ENCODE data around the gene RPUSD1. TPM values are rescaled to one million over a fixed set of nuclear protein-coding genes. Genes with fewer than 3 reads are reported as not detected.

The RPUSD1 gene
- total RNA-seq, 2 experiments from 2014 or later: 12.8 to 15.0 TPM

DNA sequence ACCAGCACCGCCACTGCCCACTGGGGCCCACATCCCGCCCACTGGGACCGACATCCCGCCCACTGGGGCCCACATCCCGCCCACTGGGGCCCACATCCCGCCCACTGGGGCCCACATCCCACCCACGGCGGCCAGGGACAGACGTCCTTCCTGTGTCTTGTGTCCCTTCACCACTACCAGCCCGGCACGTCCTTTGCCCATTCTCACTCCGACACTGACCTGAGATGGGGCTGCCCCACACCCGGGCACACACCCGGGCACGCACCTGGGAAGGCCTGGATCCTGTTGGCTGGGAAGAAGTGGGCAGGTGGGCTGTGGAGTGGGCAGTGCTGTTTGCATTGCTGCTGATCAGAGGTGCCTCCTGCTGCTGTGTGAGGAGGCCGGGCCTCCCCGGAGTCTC lies 40.7 kb upstream of the RPUSD1 start:
- Histone ChIP-seq H3K27me3 (ENCODE audit: control insufficient read depth in 1 of 2, insufficient read depth in 2 of 2, low read length in 2 of 2) (no peaks in the 10 kb centered on the region), H3K36me3 (ENCODE audit: insufficient read depth, low read length) (no peaks in the 10 kb centered on the region), H3K4me1 (ENCODE audit: insufficient read depth, low read length) (peaks cover 3% of the 10 kb centered on the region), H3K4me3 (ENCODE audit: low read length) (no peak overlapping the region), H3K27ac (ENCODE audit: low read depth in 1 of 2, low read length in 2 of 2) (no peak overlapping the region), H3K9me3 (ENCODE audit: control insufficient read depth in 1 of 2, insufficient read depth in 1 of 2, low read length in 2 of 2) (peaks cover 0 to 7% of the 10 kb centered on the region in 2 experiments)
- TF ChIP-seq CTCF (IDR thresholded peaks at IDR 0.05): no peak
- no peak overlapping the region for H3K27ac Mint-ChIP-seq
- DNase-seq (no peak), ATAC-seq (ENCODE audit: poor library complexity) (no peak)
- H3K4me1 Mint-ChIP-seq (ENCODE audit: low read depth): no peaks in the 10 kb centered on the region
- ChIA-PET POLR2A (no interaction called here), CTCF (no interaction called here)
- H3K27me3 Mint-ChIP-seq: peaks cover 5% of the 10 kb centered on the region
- H3K4me3 Mint-ChIP-seq: no peak overlapping the region
- intact Hi-C loops (cut with DNase I, micrococcal nuclease): no loop called here
- no peaks in the 10 kb centered on the region for H3K9me3 Mint-ChIP-seq
- H3K36me3 Mint-ChIP-seq (ENCODE audit: low read depth): no peaks in the 10 kb centered on the region

- TF ChIP-seq CTCF (IDR thresholded peaks at IDR 0.05): no peak
- Histone ChIP-seq H3K27ac (ENCODE audit: low read depth in 1 of 2, low read length in 2 of 2) (no peak overlapping the region), H3K27me3 (ENCODE audit: control insufficient read depth in 1 of 2, insufficient read depth in 2 of 2, low read length in 2 of 2) (no peaks in the 10 kb centered on the region), H3K4me3 (ENCODE audit: low read length) (no peak overlapping the region), H3K9me3 (ENCODE audit: control insufficient read depth in 1 of 2, insufficient read depth in 1 of 2, low read length in 2 of 2) (peaks cover 0 to 12% of the 10 kb centered on the region in 2 experiments), H3K4me1 (ENCODE audit: insufficient read depth, low read length) (peaks cover 3% of the 10 kb centered on the region), H3K36me3 (ENCODE audit: insufficient read depth, low read length) (no peaks in the 10 kb centered on the region)
- H3K36me3 Mint-ChIP-seq (ENCODE audit: low read depth): no peaks in the 10 kb centered on the region
- H3K9me3 Mint-ChIP-seq: no peaks in the 10 kb centered on the region
- ChIA-PET POLR2A (no interaction called here), CTCF (no interaction called here)
- H3K27me3 Mint-ChIP-seq: peaks cover 9% of the 10 kb centered on the region
- DNase-seq (no peak), ATAC-seq (ENCODE audit: poor library complexity) (no peak)
- no peak overlapping the region for H3K27ac Mint-ChIP-seq
- H3K4me3 Mint-ChIP-seq: no peak overlapping the region
- no peaks in the 10 kb centered on the region for H3K4me1 Mint-ChIP-seq (ENCODE audit: low read depth)
- intact Hi-C loops (cut with DNase I, micrococcal nuclease): no loop called here
Observed at GRCh38 chr16:827513-827912, 39.3 kb upstream of the RPUSD1 start.

- Mint-ChIP-seq H3K36me3 (ENCODE audit: low read depth) (no peaks in the 10 kb centered on the region), H3K9me3 (no peaks in the 10 kb centered on the region), H3K27me3 (peaks cover 14% of the 10 kb centered on the region), H3K4me3 (no peak overlapping the region), H3K4me1 (ENCODE audit: low read depth) (no peaks in the 10 kb centered on the region), H3K27ac (no peak overlapping the region)
- no peak for TF ChIP-seq CTCF (IDR thresholded peaks at IDR 0.05)
- ChIA-PET CTCF (no interaction called here), POLR2A (no interaction called here)
- intact Hi-C loops (cut with DNase I, micrococcal nuclease): no loop called here
- peaks cover 0 to 8% of the 10 kb centered on the region in 2 experiments for H3K9me3 ChIP-seq (ENCODE audit: control insufficient read depth in 1 of 2, insufficient read depth in 1 of 2, low read length in 2 of 2)
- H3K4me1 ChIP-seq (ENCODE audit: insufficient read depth, low read length): no peaks in the 10 kb centered on the region
- H3K36me3 ChIP-seq (ENCODE audit: insufficient read depth, low read length): no peaks in the 10 kb centered on the region
- H3K27ac ChIP-seq (ENCODE audit: low read depth in 1 of 2, low read length in 2 of 2): no peak overlapping the region
- ATAC-seq (ENCODE audit: poor library complexity): no peak
- H3K27me3 ChIP-seq (ENCODE audit: control insufficient read depth in 1 of 2, insufficient read depth in 2 of 2, low read length in 2 of 2): no peaks in the 10 kb centered on the region
- no peak for DNase-seq
- H3K4me3 ChIP-seq (ENCODE audit: low read length): no peak overlapping the region
Observed at GRCh38 chr16:825341-826061, 37.3 kb upstream of the RPUSD1 start.
